Measurements from ENCODE around the gene SFXN4. TPM values are rescaled to one million over a fixed set of nuclear protein-coding genes. Genes with fewer than 3 reads are reported as not detected.
A peak's percentile ranks its signal among the peaks of the same experiment; 100 is the strongest.

Gene SFXN4
- total and polyA plus RNA-seq, 2 of the 4 experiments (the other 2 are of a cell fraction), result 12.0 to 12.5 TPM

DNA sequence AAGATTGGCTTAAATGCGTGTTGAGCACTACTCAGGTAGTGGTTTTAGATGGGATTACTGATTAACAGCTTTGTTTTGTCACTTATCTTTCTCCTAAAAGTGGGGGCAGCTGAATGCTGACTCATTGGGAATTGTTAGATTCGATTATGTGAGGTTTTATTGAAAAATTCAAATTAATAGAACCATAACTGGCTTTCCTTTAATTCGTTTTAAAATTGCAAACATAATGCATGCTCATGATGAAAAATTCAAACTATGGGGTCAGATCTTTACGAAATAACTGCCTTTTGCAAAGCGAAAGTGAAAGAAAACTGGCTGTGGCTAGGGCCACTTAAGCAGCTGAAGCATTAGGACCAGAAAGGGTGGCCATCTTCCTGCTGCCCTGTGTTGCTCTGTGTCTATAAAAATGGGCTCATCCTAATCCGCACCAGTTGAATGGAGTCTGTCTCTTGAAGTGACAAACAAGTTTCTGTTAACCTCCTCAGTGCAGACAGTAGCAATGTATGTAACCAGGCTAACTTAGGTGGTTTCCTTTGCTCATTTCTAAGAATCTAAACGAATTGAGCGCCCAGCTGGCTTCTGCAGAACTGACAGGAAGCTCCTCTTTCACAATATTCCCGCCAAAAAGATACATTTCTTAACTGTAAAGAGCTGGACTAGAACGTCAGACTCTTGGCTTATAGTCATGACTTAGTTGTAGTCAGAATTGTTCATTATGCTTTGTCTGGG, 33.8 kb downstream of the SFXN4 start:
- intact Hi-C loops (cut with micrococcal nuclease) (no loop called here), dilution Hi-C loops (cut with HindIII; ENCODE audit: low sequenced_read_pairs, unreplicated experiment) (no loop called here), in situ Hi-C loops (cut with MboI; ENCODE audit: low sequenced_read_pairs) (no loop called here)
- TF ChIP-seq NFE2L2 (IDR thresholded peaks at IDR 0.05; ENCODE audit: low read depth, low read length) (peak; percentile 40), CEBPB (IDR thresholded peaks at IDR 0.05; ENCODE audit: low read depth, low read length) (0 out of 2 replicates have a peak, but pooled peaks have one; percentile 29), CHD1 (IDR thresholded peaks at IDR 0.05; ENCODE audit: low read depth, low read length) (no peak)
- Histone ChIP-seq H3K36me3 (ENCODE audit: control insufficient read depth, insufficient read depth, low read length) (peaks cover 38% of the 10 kb centered on the region), H3K14ac (replicated peaks; ENCODE audit: low read depth, low read length) (peak overlapping the region; percentile 14; the same call in 1 of the 2 replicates), H3K79me1 (ENCODE audit: low read depth in 1 of 2, low read length in 2 of 2) (peaks cover 8 to 34% of the 10 kb centered on the region in 2 experiments; a peak in 3 of 4 replicates), H3K56ac (ENCODE audit: extremely low read depth, insufficient read depth, low read length) (no peak overlapping the region; the same call in 1 of the 2 replicates), H3K4me1 (ENCODE audit: control insufficient read depth, insufficient read depth, low read length) (peaks cover 16% of the 10 kb centered on the region), H3K18ac (ENCODE audit: low read depth, low read length) (peak overlapping the region; percentile 21; the same call in 1 of the 2 replicates), H2BK20ac (ENCODE audit: low read depth, low read length) (no peak overlapping the region), H2AK5ac (ENCODE audit: low read depth, low read length) (peak overlapping the region; percentile 45; the same call in 1 of the 2 replicates), H4K91ac (ENCODE audit: insufficient read depth, low read depth, low read length) (0 out of 2 replicates have a peak overlapping the region, but pooled peaks have one; percentile 53), H4K20me1 (ENCODE audit: insufficient read depth, low read length) (no peaks in the 10 kb centered on the region), H4K8ac (ENCODE audit: low read depth in 2 of 2, low read length in 2 of 2) (peak overlapping the region; percentile 20 to 55; a peak in 2 of 4 replicates), H3K4ac (ENCODE audit: low read depth, low read length) (peak overlapping the region; percentile 66), H2BK5ac (ENCODE audit: low read depth, low read length, poor library complexity, severe bottlenecking) (peak overlapping the region; percentile 25), H2BK15ac (ENCODE audit: low read depth, low read length) (peak overlapping the region; percentile 22; the same call in 2 of the 3 replicates), H2AK9ac (replicated peaks; ENCODE audit: low read depth, low read length, poor library complexity) (no peak overlapping the region), H3K27ac (ENCODE audit: insufficient read depth, low read length) (peak overlapping the region; percentile 75; the same call in 1 of the 2 replicates), H3K9ac (ENCODE audit: low read depth, low read length) (peak overlapping the region; percentile 45; the same call in 1 of the 2 replicates), H4K5ac (ENCODE audit: low read depth, low read length) (peak overlapping the region; percentile 44; the same call in 1 of the 2 replicates), H3K4me3 (ENCODE audit: insufficient read depth, low read depth, low read length) (no peak overlapping the region), H3K9me3 (ENCODE audit: control insufficient read depth, insufficient read depth, low read length) (no peaks in the 10 kb centered on the region), H3K27me3 (ENCODE audit: control insufficient read depth, insufficient read depth, low read length) (no peaks in the 10 kb centered on the region), H3K4me2 (ENCODE audit: low read depth, low read length) (peak overlapping the region; percentile 75), H2BK120ac (ENCODE audit: low read depth, low read length) (peak overlapping the region; percentile 4; the same call in 1 of the 2 replicates), H3K9me1 (ENCODE audit: insufficient read depth, low read length) (peaks cover 9% of the 10 kb centered on the region), H2AFZ (replicated peaks; ENCODE audit: low read length, poor library complexity) (no peak overlapping the region), H3K23ac (ENCODE audit: low read depth, low read length) (peak overlapping the region; percentile 73; the same call in 1 of the 2 replicates)
- DNase-seq, result peak; percentile 54
- BruUV-seq (replicated peaks), result no TSS peak
- ChIA-PET CTCF (interaction anchor here (0.6 to 1.5 kb wide), 3 partner anchors 11 to 68 kb away, joined by 3 to 4 read pairs (median 3); no protein-coding TSS in a partner anchor), POLR2A (ENCODE audit: unreplicated experiment) (no interaction called here)
- 71% methylated on average over 3 of the region's 10 CpGs; no CpG with 5 or more reads in 1 of the 2 experiments for WGBS, 2 experiments (ENCODE audit: extremely low coverage in 2 of 2, insufficient read length in 1 of 2)
- ATAC-seq (ENCODE audit: low read depth), result no peak

Data from IMR-90 (cell line).